Mammary epithelial cell (primary cell): ENCODE results near the gene CHAC1.

Source experiments
- EZH2 ChIP-seq: IDR thresholded peaks from 2 replicates; pipeline ENCODE4 v1.6.1; 2012; ENCODE audit warnings: low read length, inconsistent platforms, borderline replicate concordance
- TF ChIP-seq, protein P1 (sequence below), 2 donors: IDR thresholded peaks in 1 of 2; conservative IDR thresholded peaks in 1 of 2; 2 replicates each; pipeline ENCODE4 v1.5.1; 2011 to 2012; ENCODE audit warnings: inconsistent platforms in 2 of 2, low read length in 2 of 2, mild to moderate bottlenecking in 2 of 2, control low read depth in 1 of 2, low read depth in 1 of 2; ENCODE audit not compliant: insufficient read depth in 1 of 2; ENCODE audit errors: extremely low read depth in 1 of 2

DNA sequence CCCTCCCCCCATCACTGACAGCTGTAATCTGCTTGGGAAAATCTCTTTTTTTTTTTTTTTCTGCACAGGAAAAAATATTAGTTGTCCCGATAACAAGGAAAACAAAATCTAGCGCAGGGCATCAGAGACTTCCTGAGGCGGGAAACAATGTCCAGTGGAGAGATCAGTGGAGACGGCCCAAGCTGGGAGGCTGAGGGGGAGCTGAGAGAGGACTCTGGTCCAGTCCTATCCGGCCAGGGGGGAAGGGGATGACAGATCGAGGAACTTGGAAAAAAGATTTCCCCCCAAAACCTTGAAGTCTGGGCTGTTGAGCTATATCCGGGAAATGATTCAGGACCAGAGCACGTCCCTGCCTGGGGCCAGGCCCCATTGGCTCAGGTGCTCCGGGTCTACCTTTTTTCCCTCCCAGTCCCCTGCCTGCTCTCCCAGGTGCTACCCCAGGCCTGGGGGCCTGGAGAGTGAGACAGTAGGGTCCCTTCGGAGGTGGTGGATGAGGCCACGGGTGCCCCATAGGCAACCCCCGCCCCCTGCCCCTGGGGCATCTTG, 38.1 kb upstream of the CHAC1 start:
- TF ChIP-seq EZH2, result no peak
- TF ChIP-seq, protein P1, sequence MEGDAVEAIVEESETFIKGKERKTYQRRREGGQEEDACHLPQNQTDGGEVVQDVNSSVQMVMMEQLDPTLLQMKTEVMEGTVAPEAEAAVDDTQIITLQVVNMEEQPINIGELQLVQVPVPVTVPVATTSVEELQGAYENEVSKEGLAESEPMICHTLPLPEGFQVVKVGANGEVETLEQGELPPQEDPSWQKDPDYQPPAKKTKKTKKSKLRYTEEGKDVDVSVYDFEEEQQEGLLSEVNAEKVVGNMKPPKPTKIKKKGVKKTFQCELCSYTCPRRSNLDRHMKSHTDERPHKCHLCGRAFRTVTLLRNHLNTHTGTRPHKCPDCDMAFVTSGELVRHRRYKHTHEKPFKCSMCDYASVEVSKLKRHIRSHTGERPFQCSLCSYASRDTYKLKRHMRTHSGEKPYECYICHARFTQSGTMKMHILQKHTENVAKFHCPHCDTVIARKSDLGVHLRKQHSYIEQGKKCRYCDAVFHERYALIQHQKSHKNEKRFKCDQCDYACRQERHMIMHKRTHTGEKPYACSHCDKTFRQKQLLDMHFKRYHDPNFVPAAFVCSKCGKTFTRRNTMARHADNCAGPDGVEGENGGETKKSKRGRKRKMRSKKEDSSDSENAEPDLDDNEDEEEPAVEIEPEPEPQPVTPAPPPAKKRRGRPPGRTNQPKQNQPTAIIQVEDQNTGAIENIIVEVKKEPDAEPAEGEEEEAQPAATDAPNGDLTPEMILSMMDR (conservative IDR thresholded peaks at IDR 0.05 in 1 of 2, IDR thresholded peaks at IDR 0.05 in 1 of 2; ENCODE audit: extremely low read depth in 1 of 2, insufficient read depth in 1 of 2, low read depth in 1 of 2, low read length in 2 of 2), result no peak
